GM06990 (cell line): ENCODE measurements around the gene OSTF1.

Experiments
- DNase-seq: peaks from one replicate; pipeline ENCODE4 v3.0.0-alpha.2; 2011; ENCODE audit not compliant: insufficient read length; ENCODE audit errors: extremely low read depth
- H3K27me3 ChIP-seq: replicated peaks from 2 replicates; pipeline ENCODE4 v1.6.0; 2011; ENCODE audit warnings: low read length; ENCODE audit not compliant: control insufficient read depth, insufficient read depth
- H3K36me3 ChIP-seq: 2 replicates; pipeline ENCODE4 v1.5.1; 2011; ENCODE audit warnings: low read length; ENCODE audit not compliant: control insufficient read depth, insufficient read depth
- H3K4me3 ChIP-seq: replicated peaks from 2 replicates; pipeline ENCODE4 v1.5.1; 2011; ENCODE audit warnings: low read depth, mild to moderate bottlenecking, control low read depth, low read length
- TF ChIP-seq, protein P1 (sequence below): IDR thresholded peaks from 2 replicates; pipeline ENCODE4 v1.5.1; 2011; ENCODE audit warnings: low read length, control low read depth, mild to moderate bottlenecking, inconsistent platforms; ENCODE audit not compliant: insufficient read depth, poor library complexity, severe bottlenecking

Gene OSTF1

DNA sequence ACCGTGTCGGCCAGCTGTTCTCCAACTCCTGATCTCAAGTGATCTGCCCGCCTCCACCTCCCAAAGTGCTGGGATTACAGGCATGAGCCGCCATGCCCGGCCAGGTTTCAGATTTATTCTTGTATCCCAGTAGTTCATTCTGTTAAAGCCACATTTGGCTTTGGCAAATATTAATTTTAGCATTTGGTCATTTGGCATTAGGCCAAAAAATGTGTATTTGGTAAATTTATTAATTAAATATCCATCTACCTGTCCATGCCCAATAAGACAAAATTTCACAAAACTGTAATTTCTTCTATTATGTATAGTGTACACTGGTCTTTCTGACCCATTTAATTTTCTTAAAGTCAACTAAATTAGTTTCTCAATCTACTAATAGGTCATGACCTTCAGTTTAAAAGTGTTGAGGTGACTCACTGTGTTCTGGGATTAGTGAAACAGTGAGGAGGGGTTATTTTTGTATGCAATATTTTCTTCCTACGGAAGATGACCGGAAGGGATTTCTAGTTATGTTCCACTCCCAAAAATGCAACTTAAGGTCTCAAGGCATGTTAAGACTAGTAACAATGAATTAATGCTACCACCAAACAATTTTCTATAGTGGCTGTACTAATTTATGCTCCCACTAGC, 21.0 kb downstream of the OSTF1 start:
- no peaks in the 10 kb centered on the region for H3K27me3 ChIP-seq
- no peak for DNase-seq
- TF ChIP-seq, protein P1, sequence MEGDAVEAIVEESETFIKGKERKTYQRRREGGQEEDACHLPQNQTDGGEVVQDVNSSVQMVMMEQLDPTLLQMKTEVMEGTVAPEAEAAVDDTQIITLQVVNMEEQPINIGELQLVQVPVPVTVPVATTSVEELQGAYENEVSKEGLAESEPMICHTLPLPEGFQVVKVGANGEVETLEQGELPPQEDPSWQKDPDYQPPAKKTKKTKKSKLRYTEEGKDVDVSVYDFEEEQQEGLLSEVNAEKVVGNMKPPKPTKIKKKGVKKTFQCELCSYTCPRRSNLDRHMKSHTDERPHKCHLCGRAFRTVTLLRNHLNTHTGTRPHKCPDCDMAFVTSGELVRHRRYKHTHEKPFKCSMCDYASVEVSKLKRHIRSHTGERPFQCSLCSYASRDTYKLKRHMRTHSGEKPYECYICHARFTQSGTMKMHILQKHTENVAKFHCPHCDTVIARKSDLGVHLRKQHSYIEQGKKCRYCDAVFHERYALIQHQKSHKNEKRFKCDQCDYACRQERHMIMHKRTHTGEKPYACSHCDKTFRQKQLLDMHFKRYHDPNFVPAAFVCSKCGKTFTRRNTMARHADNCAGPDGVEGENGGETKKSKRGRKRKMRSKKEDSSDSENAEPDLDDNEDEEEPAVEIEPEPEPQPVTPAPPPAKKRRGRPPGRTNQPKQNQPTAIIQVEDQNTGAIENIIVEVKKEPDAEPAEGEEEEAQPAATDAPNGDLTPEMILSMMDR, result no peak
- H3K4me3 ChIP-seq, result no peak overlapping the region
- no peaks in the 10 kb centered on the region for H3K36me3 ChIP-seq

GRCh38 chr9:75111019-75111622, 22.8 kb downstream of the OSTF1 start:
- TF ChIP-seq, protein P1, result no peak
- H3K36me3 ChIP-seq, result no peaks in the 10 kb centered on the region
- H3K4me3 ChIP-seq, result no peak overlapping the region
- H3K27me3 ChIP-seq, result no peaks in the 10 kb centered on the region
- no peak for DNase-seq

GRCh38 chr9:75112789-75113188, 24.5 kb downstream of the OSTF1 start:
- H3K27me3 ChIP-seq, result no peaks in the 10 kb centered on the region
- no peak overlapping the region for H3K4me3 ChIP-seq
- DNase-seq, result no peak
- H3K36me3 ChIP-seq, result no peaks in the 10 kb centered on the region
- TF ChIP-seq, protein P1, result no peak

GRCh38 chr9:75116306-75116705, 28.0 kb downstream of the OSTF1 start:
- DNase-seq, result no peak
- Histone ChIP-seq H3K4me3 (no peak overlapping the region), H3K27me3 (no peaks in the 10 kb centered on the region), H3K36me3 (peaks cover 3% of the 10 kb centered on the region; the same call in 1 of the 2 replicates)
- TF ChIP-seq, protein P1, result no peak

DNA sequence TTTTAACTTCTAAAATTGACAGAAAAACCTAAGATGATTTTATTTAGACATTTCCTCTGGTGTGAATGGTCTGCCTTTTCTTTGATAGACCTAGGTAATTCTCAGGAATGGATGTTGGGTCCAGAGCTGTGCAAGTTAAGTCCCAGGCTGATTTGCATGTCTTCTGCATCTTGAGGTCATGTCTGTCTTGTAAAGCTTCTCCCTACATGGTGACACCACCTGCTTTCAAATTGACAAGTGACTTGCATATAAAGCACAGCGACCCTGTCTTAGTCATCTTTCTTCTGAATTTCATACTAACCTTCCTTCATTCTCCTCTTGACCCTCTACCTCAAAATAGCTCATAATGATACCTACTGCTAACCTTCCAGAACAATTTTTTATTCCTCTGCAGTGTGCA, 29.2 kb downstream of the OSTF1 start:
- H3K4me3 ChIP-seq, result no peak overlapping the region
- no peaks in the 10 kb centered on the region for H3K27me3 ChIP-seq
- peaks cover 3% of the 10 kb centered on the region for H3K36me3 ChIP-seq
- TF ChIP-seq, protein P1, result no peak
- DNase-seq, result no peak

DNA sequence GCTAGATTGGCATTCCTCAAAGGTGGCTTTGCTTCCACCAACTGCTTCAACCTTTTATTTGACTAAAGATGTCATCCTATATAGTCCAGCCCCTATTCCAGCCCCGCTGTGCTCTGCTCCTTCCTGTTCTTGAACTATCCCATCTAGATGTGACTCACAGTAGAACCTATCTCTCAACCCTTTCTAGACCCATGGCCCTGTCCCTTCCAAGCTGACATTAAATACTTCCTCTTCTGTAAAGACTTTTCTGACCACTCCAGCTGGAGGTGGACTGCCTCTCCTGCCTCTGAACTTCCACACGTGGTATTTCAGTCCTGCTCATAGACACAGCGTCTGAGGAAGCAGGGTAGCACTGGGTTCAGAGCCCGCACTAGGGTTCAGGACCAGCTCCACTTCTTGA, 32.4 kb downstream of the OSTF1 start:
- H3K36me3 ChIP-seq, result peaks cover 3% of the 10 kb centered on the region
- TF ChIP-seq, protein P1, result no peak
- no peak for DNase-seq

More for the DNA sequence above, 32.4 kb downstream of the OSTF1 start:
- Histone ChIP-seq H3K27me3 (no peaks in the 10 kb centered on the region), H3K4me3 (no peak overlapping the region)
